ENCODE results near the gene TMEM9B.

Gene TMEM9B

DNA sequence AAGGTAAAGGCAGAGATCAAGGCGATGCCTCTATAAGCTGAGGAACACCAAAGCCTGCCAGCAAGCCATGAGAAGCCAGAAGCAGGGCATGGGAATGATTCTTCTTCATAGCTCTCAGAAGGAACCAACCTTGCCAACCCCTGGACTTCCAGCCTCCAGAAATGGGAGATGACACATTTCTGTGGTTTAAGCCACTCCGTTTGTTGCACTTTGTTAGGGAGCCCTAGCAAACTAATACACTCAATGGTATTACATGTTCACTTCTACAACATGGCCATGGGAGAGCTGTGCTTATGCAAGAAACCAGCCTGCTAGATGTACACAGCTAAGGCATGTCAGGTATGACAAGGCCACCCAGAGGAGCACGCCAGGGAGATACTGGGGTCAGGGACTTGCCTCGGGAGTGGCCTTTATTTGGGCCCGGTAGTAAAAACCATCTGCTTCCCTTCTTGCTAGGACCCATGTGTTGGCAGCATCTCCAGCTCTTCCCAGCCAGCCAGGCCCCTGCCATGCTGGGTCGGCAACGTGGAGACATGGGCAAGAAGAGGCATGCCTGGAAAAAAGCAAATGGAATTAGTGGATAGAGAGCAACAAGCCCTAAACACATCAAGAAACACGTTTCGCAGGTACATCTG is 35.1 kb downstream of the TMEM9B start:
- DNase-seq (ENCODE audit: low read depth): no peak

DNA sequence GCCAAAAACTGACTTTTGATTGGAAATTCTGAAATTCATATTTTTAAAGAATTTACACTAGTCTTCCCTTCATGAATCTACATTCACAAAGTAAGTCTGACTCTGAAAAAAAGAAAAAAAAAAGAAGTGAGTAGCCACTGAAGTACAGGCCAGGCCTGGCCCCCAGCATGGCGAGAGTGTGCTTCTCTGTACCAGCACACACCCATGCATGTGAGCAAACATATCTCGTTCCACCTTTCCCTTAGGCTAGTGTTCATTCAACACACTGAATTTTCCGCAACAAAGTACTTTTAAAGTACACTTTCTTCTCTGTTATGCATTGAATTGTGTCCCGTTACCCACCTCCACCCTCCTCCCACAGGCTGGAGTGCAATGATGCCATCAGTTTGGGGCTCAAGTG is 36.0 kb downstream of the TMEM9B start:
- no peak for DNase-seq (ENCODE audit: low read depth)

DNA sequence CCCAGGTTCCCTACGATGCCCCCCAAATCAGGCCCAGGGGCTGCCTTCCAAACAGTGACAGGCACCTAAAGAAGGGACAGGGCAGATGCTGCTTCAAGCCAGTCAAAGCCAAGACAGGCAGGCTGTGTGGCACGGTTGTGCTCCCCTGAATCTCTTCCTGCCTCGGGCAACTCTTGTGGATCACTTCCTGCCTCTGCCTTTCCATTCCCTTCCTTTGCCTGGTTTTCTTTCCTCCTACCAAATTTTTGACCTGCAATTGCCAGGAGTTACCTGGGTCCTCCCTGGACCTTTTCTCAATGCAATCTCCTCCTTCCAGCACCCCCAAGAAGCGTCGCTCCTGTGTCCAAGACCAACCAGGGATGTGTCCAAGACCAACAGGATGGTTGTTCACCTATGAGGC is 37.0 kb downstream of the TMEM9B start:
- DNase-seq (ENCODE audit: low read depth): no peak

DNA sequence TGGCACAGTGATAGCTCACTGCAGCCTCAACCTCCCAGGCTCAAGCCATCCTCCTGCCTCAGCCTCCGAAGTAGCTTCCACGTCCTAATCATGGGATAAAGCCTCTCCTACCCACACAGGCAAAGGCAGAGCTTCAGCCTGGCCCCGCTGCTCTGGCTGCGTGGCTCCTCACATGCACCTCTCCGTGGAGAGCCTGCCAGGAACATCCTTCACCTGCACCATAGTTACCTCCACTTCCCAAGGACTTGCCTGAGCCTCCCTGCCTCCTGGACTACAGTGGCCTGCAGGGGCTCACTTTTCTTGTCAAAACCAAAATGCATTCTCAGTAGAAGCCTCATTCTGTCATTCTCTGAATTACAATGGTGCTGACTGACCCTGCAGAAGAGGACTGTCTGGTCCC is 38.0 kb downstream of the TMEM9B start:
- no peak for DNase-seq (ENCODE audit: low read depth)

DNA sequence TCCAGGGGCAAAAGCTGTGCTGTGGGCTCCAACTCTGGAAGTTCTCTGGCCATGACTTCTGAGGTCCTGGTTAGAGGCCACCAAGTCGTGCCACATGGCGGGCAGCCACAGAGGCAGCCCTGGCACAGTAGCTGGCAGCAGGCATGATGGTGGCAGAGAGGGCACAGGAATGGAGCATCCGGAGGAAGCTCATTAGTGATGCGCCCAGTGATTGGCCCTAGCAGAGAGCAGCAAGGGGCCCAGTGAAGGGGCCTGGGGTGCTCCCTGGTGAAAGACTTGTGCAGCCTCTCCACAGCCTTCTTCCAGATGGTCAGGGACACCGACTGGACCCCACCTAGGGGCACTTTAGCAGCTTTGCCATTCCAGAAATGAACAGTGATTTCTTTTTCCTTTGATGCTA is 38.5 kb downstream of the TMEM9B start:
- no peak for DNase-seq (ENCODE audit: low read depth)

DNA sequence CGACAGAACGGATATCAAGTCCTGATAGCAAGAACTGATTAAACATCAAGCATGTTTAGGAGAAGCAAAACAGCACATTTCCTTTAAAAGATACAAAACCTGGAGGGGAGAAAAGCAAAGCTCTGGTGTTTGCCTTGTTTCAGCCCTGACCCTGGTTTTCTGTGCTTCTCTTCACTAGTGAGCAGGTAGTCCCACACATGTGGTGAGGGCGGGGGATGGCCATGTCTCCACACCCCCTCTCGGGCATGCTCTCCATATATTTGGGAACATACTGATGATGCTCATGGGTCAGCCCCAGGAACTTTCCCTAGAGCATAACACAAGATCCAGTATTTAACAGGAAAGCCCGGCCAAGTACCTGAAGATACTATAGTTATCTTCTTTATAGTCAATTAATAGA is 41.6 kb downstream of the TMEM9B start:
- DNase-seq (ENCODE audit: low read depth): no peak

DNA sequence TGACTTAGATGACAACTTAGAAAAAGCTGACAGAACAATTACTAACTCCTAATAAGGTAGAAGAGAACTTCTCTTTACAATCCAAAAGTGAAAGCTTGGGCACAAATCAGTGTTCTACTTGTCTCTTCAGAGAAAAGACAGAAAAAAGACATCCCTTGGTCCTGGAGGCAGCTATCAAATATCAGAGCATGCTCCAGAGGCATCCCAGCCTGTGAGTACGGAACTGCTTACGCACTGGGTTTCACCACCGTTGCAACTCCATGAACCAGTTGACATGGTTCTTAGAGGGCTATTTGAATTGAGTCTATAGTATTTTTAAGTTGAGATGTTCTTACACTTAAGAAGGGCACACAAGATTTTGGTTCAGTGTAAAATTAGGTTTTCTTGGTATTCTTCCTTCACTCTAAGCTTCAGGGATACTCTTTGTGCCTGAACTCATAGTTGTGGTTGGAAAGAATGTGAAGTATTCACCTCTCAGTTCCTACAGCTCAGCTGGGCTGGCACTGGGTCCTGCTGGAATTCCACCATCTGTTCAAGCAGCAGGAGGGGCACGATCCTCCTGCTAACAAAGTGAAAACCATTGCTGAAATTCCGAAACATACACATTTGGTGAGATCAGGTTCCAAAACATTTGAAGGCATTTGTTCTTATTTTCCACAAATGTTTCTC is 47.0 kb downstream of the TMEM9B start:
- DNase-seq (ENCODE audit: low read depth): peak; percentile 86

DNA sequence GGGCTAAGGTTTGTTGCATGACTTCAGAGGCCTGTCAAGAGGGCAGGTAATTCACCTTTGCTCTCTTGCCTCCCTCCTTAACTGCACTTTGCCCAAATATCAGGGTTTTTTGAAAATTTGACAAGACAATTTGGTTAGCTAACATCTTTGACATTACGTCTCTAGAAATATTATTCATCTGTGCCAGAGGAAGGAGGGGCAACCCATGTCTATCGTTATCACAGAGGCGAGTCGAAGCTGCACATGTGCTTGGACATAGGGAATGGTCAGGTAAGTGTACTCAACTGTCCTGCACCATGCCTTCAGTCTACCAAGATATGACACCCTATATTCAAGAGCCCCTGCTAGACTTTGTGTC is 49.6 kb downstream of the TMEM9B start:
- DNase-seq (ENCODE audit: low read depth): no peak

DNA sequence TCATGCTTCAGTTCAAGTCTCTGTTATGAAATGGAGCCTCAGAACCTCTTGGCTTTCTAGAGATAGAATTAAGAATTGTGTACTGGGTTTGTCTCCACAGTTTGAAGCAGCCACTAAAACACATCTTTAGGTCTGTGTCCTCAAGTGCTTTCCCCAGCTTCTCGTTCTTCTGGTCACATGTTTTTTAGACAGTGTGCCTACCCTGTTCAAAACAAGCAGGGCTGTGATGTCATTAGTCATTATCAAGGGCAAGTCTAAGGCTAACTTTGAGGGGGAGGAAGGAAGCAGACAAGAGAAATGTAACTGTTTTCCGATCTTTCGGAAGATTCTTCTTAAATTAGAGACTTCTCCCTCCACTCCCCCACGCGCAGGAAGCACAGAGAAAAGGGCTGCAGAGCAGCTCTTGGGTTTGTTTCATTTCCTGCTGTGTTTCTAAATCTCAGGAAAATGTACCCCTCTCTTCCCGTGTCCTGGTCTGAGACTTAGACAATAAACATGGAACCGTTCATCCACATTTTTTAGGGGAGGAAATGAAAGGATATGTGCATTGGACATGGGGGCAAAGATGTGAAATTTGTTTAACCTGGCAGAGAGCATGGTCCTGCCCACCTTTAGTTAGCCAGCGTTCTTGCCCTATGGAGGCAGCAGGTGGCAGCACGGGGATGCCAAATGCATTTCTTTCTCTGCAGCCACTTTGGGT is 50.1 kb downstream of the TMEM9B start:
- no peak for DNase-seq (ENCODE audit: low read depth)

DNA sequence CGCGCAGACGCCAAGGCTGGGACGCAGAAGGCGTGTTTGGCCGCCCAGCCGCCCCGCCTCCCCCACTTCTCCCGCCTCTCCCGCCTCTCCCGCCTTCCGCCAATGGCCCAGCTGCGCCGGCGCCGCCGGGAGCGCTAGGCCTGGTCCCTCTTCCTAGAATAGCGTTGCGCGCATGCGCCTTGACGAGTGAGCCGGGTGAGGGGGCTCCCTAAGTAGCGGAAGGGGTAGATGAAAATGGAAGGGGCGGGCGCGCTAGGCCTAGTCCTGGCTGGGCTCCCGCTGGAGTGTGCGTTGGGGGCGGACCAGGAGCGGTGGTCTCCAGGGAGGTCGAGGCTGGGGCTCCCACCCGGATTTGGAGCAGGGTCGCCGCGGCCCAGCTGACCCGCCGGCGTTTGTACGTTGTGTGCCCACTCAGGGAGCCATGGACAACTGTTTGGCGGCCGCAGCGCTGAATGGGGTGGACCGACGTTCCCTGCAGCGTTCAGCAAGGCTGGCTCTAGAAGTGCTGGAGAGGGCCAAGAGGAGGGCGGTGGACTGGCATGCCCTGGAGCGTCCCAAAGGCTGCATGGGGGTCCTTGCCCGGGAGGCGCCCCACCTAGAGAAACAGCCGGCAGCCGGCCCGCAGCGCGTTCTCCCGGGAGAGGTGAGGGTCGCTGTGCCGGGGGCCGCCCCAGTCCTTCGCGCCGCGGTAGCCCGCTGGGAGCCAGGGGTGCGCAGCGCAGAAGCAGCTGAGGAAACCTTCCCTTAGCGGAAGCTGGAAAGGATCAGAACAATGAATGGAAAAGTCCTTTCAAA is 53.0 kb downstream of the TMEM9B start, which contains the start of gene AKIP1:
TSS of gene AKIP1 (plus strand) at position 161 of the 795 bp plus-strand sequence. CDS start at position 422, 261 bp downstream.
- peak; percentile 77 for DNase-seq (ENCODE audit: low read depth)

DNA sequence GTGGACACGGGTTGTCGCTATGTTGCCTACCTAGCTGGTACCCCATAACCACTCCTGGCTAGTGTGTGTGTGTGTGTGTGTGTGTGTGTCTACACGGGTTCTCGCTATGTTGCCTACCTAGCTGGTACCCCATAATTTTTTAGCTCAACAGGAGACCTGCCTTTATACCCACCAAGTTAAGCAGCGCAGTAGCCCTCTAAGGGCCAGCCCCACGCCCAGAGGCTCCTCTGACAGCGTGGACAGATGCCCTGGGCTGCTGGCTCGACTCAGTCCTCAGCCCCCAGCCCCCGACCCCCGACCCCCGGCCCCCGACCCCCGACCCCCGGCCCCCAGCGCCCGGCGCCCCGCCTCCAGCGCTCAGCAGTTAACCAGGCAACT is 53.6 kb downstream of the TMEM9B start:
- DNase-seq (ENCODE audit: low read depth): no peak

DNA sequence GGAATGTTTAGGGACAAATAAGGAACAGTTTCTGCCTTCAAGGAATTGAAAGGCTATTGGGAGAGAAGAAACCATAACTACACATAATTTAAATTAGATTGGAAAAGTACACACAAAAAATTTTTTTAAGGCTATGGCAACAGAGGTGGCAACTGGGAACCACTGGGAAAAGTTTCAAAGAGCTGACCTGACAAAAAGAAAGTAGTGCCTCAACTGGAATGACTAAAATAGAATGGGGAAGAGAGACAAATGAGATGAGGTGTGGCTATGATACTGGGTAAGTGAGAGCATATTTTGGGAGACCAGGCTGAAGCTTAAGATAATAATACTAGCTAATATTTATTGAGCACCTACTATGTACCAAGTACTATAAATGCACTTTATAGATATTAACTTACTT is 56.1 kb downstream of the TMEM9B start:
- DNase-seq (ENCODE audit: low read depth): no peak

DNA sequence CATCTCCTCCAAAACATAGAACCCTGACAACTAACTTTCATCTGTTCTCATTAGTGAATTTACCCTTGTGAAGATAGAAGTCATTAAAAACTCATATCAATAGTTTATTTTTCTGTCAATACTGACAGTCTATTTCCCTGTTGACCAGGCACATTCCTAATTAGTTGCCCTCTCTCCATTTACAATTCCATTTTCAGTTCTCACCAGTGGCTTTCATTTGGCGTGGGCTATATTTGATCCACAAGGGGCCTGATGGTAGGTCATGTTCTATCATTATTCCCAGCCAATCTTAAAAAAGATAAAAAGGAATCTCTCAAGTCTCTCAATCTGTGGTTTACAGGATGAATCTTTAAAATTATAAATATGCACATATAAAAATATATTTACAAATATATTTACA is 57.1 kb downstream of the TMEM9B start:
- DNase-seq (ENCODE audit: low read depth): no peak

DNA sequence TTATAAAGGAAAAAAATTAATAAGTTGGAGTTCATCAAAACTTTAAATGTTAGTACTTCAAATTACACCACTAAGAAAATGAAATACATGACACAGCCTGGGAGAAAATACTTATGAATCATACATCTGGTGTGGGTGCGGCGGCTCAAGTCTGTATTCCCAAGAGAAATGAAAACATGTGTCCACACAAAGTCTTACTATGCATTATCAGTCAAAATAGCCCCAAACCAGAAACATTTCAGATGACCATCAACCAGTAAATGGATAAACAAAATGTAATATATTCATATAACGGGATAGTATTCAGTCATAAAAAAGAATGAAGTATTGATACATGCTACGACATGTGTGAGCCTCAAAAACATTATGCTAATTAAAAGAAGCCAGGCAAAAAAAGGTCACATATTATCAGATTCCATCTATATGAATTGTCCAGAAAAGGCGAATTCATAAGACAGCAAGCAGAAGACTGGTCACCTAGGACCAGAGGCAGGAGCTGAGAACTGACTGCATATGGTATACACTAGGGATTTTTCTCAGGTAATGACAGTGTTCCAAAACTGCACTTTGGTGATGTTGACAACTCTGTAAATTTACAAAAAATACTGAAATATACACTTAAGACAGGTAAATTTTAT is 58.6 kb downstream of the TMEM9B start:
- peak; percentile 72 for DNase-seq (ENCODE audit: low read depth)

DNA sequence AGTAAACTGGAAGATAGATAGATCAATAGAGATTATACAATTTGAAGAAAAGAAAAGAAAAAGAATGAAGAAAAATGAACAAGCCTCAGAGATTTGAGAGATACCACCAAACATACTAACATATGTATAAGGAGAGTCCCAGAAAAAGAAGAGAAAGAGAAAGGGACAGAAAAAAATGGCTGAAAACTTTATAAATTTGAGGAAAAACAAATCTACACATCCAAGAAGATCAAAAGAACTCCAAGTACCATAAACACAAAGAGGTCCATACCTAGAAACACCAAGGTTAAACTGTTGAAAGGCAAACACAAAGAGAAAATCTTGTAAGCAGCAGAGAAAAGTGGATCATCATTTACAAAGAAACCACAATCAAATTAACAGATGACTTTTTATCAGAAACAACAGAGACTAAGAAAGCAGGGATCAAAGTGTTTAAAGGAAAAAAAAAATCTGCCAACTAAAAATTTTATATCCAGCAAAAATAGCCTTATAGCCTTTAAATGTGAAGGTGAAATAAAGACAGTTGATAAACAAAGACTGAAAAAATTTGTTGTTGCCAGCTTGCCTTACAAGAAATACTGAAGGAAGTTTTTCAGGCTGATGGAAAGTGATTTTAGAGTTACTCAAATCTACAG is 65.0 kb downstream of the TMEM9B start:
- no peak for DNase-seq (ENCODE audit: low read depth)
